ENCODE measurements around the gene PPM1A.
A peak's percentile ranks its signal among the peaks of the same experiment; 100 is the strongest.

The PPM1A gene

DNA sequence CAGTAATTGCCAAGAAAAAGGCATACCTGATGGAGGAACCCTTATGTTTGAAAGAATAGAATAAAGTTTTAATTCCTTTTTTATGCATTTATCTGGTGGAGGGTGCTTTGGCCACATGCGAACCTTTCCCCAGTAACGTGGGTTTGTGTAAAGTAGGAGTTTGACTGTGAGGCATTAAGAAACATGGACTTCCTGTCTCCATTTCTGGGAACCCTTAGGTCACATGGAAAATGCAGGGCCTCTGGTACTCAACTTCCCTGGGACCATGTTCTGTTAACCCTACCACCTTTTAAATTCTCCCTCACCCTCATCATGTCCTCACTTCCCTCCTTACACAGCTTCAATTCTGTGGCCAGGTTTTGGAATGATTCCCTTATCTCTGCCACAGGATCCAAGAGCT, 80.3 kb downstream of the PPM1A start:
- no peak overlapping the region for H3K9ac ChIP-seq (ENCODE audit: low read depth, low read length)
- no peaks in the 10 kb centered on the region for H3K36me3 ChIP-seq (ENCODE audit: insufficient read depth, low read depth, low read length)
- H3K4me3 ChIP-seq (ENCODE audit: low read length) = no peak overlapping the region
- H3K4me1 ChIP-seq (ENCODE audit: insufficient read depth, low read length) = peaks cover 11% of the 10 kb centered on the region; the same call in 1 of the 2 replicates
- no peaks in the 10 kb centered on the region for H3K9me3 ChIP-seq (ENCODE audit: insufficient read depth, low read depth, low read length)
- H3K27me3 ChIP-seq (ENCODE audit: insufficient read depth, low read length) = peaks cover 30% of the 10 kb centered on the region
- no peak overlapping the region for H3K27ac ChIP-seq (ENCODE audit: low read length)

DNA sequence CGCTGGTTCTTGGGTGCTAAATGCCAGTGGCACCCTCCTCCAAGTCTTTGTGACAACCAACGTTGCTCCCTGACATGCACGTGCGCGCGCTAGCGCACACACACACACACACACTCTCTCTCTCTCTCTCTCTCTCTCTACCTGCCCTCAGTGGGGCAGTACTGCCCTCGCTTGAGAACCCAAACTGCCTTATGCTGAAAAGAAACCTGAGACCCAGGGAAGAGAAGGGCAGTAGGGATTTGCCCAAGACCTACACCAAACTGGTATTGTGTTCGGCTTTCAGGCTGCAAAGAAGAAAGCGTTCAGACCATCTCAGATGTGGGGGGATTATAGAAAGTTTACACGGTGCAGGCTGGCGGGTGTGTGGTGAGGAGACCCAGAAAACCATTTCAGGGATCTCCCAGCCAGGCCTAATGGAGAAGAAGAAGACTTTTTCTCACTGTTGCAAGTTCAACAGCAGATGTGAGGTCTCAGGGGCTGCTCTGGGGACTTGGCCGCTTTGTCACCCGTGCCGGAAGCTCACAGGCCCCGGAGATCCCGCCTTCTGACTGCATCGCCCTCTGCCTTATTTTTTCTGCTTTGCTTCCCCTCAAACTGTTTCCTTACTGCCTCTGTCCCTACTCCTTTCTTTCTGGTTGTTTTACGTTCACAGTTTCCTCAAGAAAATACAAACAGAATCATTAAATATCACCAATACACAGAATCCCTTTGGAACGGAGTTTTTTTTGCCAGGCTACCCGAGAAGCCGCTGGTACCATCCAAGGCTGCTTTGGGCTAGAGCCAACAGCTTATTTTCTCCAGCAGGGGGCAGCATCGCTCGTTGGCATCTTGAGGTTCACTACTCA, 82.4 kb downstream of the PPM1A start:
- no peaks in the 10 kb centered on the region for H3K36me3 ChIP-seq (ENCODE audit: insufficient read depth, low read depth, low read length)
- no peak overlapping the region for H3K27ac ChIP-seq (ENCODE audit: low read length)
- H3K4me3 ChIP-seq (ENCODE audit: low read length) = peak overlapping the region; percentile 71
- peak overlapping the region; percentile 59; the same call in 1 of the 2 replicates for H3K9ac ChIP-seq (ENCODE audit: low read depth, low read length)
- peaks cover 11% of the 10 kb centered on the region; the same call in 1 of the 2 replicates for H3K4me1 ChIP-seq (ENCODE audit: insufficient read depth, low read length)
- peaks cover 22% of the 10 kb centered on the region for H3K27me3 ChIP-seq (ENCODE audit: insufficient read depth, low read length)
- H3K9me3 ChIP-seq (ENCODE audit: insufficient read depth, low read depth, low read length) = no peaks in the 10 kb centered on the region

DNA sequence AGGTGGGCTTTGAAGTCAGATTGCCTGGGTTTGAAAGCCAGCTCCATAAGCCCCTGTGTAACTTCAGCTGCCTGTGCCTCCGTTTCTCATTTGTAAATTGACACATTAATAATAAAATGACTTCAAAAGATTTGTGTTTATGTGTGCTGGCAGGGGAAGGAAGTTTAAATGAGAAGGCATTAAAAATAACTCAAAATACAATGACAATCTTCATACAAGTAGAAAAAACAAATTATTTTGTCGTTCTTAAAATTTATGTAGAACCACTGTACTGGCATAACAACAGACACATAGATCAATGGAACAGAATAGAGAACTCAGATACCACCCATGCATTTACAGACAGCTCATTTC, 83.0 kb downstream of the PPM1A start:
- H3K9ac ChIP-seq (ENCODE audit: low read depth, low read length) = peak overlapping the region; percentile 59; the same call in 1 of the 2 replicates
- H3K27me3 ChIP-seq (ENCODE audit: insufficient read depth, low read length) = peaks cover 16% of the 10 kb centered on the region
- H3K36me3 ChIP-seq (ENCODE audit: insufficient read depth, low read depth, low read length) = no peaks in the 10 kb centered on the region
- no peaks in the 10 kb centered on the region for H3K9me3 ChIP-seq (ENCODE audit: insufficient read depth, low read depth, low read length)
- H3K4me1 ChIP-seq (ENCODE audit: insufficient read depth, low read length) = peaks cover 11% of the 10 kb centered on the region; the same call in 1 of the 2 replicates
- H3K27ac ChIP-seq (ENCODE audit: low read length) = no peak overlapping the region
- H3K4me3 ChIP-seq (ENCODE audit: low read length) = no peak overlapping the region; the same call in 1 of the 2 replicates

DNA sequence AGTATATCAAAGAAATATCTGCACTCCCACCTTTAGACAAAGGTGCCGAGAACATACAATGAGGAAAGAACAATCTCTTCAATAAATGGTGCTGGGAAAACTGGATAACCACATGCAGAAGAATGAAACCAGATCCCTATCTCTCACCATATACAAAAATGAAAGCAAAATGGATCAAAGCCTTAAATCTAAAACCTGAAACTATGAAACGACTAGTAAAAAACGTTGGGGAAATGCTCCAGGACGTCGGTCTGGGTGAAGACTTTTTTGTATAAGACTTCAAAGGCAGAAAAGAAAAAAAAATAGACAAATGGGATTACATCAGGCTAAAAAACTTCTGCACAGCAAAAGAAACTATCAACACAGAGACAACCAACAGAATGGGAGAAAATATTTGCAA, 83.8 kb downstream of the PPM1A start:
- H3K4me1 ChIP-seq (ENCODE audit: insufficient read depth, low read length) = peaks cover 11% of the 10 kb centered on the region; the same call in 1 of the 2 replicates
- H3K27me3 ChIP-seq (ENCODE audit: insufficient read depth, low read length) = peaks cover 8% of the 10 kb centered on the region
- H3K27ac ChIP-seq (ENCODE audit: low read length) = no peak overlapping the region
- H3K9ac ChIP-seq (ENCODE audit: low read depth, low read length) = no peak overlapping the region
- H3K9me3 ChIP-seq (ENCODE audit: insufficient read depth, low read depth, low read length) = no peaks in the 10 kb centered on the region
- no peak overlapping the region for H3K4me3 ChIP-seq (ENCODE audit: low read length)
- no peaks in the 10 kb centered on the region for H3K36me3 ChIP-seq (ENCODE audit: insufficient read depth, low read depth, low read length)

DNA sequence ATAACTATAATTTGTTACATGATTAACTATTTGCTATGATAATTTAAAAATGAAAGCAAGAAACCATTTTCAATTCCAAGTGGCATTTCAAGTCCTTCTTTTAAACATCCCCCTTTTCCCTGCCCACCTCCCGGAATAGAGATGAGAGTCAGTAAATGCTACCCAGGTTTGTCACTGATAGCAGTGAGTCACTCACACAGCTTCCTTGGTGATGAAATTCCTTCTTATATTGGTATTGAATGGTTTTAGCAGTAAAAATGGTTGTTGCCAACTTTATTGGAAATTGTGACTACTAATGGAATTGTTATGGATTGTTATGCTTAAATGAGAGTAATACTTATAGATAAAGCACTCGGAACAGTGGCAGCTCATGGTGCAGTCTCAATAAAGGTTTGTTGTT, 90.5 kb downstream of the PPM1A start:
- no peaks in the 10 kb centered on the region for H3K27me3 ChIP-seq (ENCODE audit: insufficient read depth, low read length)
- no peaks in the 10 kb centered on the region for H3K4me1 ChIP-seq (ENCODE audit: insufficient read depth, low read length)
- no peak overlapping the region for H3K27ac ChIP-seq (ENCODE audit: low read length)
- no peaks in the 10 kb centered on the region for H3K9me3 ChIP-seq (ENCODE audit: insufficient read depth, low read depth, low read length)
- no peaks in the 10 kb centered on the region for H3K36me3 ChIP-seq (ENCODE audit: insufficient read depth, low read depth, low read length)
- H3K4me3 ChIP-seq (ENCODE audit: low read length) = no peak overlapping the region
- H3K9ac ChIP-seq (ENCODE audit: low read depth, low read length) = no peak overlapping the region

DNA sequence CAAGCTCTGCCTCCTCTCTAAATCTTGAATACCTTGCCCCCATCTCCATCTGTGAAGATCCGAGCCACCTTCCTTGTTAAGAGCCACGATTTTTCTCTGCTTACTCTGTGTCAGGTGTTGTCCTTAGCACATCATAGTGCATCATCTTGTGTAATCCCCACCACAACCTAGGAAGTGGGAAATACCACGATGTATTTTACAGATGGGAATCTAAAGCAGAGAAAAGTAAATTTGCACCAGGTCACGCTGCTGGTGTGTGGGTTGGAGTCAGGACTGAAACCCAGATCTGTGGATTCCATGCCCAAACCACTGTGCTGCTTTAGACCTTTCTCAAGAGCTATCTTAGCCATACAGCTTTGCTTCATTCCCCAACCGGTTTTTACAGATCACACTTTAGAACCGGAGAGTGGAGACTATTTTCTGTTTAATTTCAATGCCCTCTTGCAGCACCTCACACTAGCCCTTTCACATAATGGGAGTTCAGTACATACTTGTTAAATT, 94.6 kb downstream of the PPM1A start:
- Histone ChIP-seq H3K36me3 (ENCODE audit: insufficient read depth, low read depth, low read length) (no peaks in the 10 kb centered on the region), H3K4me1 (ENCODE audit: insufficient read depth, low read length) (peaks cover 7% of the 10 kb centered on the region; the same call in 1 of the 2 replicates), H3K9ac (ENCODE audit: low read depth, low read length) (no peak overlapping the region), H3K27ac (ENCODE audit: low read length) (no peak overlapping the region), H3K27me3 (ENCODE audit: insufficient read depth, low read length) (no peaks in the 10 kb centered on the region), H3K4me3 (ENCODE audit: low read length) (no peak overlapping the region), H3K9me3 (ENCODE audit: insufficient read depth, low read depth, low read length) (no peaks in the 10 kb centered on the region)

DNA sequence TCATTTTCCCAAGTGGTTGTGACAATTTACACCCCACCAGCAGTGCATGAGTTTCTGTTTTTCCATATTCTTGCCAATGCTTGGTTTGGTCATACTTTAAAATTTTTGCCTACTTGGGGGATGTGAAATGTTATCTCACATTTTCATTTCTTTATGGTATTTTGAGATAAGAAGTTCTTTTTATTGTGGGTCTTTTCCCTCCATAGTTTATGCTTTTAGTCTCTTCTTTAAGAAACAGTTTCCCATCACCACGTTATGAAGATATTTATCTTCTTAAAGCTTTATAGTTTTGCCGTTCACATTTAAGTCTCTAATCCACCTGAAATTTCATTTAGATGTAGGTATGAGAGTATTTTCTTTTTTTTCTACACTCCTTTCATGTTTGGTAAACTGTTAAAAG, 95.7 kb downstream of the PPM1A start:
- Histone ChIP-seq H3K36me3 (ENCODE audit: insufficient read depth, low read depth, low read length) (no peaks in the 10 kb centered on the region), H3K27me3 (ENCODE audit: insufficient read depth, low read length) (no peaks in the 10 kb centered on the region), H3K4me3 (ENCODE audit: low read length) (no peak overlapping the region), H3K9ac (ENCODE audit: low read depth, low read length) (no peak overlapping the region), H3K27ac (ENCODE audit: low read length) (no peak overlapping the region), H3K9me3 (ENCODE audit: insufficient read depth, low read depth, low read length) (no peaks in the 10 kb centered on the region), H3K4me1 (ENCODE audit: insufficient read depth, low read length) (peaks cover 7% of the 10 kb centered on the region; the same call in 1 of the 2 replicates)

DNA sequence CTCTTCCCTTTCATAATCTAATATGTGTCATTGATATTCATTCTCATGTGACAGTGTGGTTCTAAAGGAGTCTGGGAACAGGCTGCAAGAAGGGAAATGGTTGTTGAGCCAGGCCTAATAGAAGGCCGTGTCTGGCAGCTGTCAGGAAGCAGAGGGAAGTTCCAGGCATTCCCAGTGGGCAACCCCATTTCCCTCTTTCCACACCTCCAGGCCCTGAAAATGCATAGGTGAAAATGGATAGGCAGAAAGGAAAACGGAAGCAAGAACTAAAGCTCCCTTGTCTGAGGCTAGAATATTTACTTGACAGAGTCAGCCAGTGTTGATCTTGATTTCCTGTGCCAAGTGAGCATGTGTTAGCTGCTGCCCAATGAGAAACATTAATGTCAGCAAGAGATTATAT, 97.7 kb downstream of the PPM1A start:
- no peaks in the 10 kb centered on the region for H3K9me3 ChIP-seq (ENCODE audit: insufficient read depth, low read depth, low read length)
- H3K9ac ChIP-seq (ENCODE audit: low read depth, low read length) = no peak overlapping the region; the same call in 1 of the 2 replicates
- no peaks in the 10 kb centered on the region; the same call in 1 of the 2 replicates for H3K27me3 ChIP-seq (ENCODE audit: insufficient read depth, low read length)
- no peak overlapping the region for H3K4me3 ChIP-seq (ENCODE audit: low read length)
- H3K4me1 ChIP-seq (ENCODE audit: insufficient read depth, low read length) = peaks cover 15% of the 10 kb centered on the region; the same call in 1 of the 2 replicates
- no peak overlapping the region for H3K27ac ChIP-seq (ENCODE audit: low read length)
- no peaks in the 10 kb centered on the region for H3K36me3 ChIP-seq (ENCODE audit: insufficient read depth, low read depth, low read length)

DNA sequence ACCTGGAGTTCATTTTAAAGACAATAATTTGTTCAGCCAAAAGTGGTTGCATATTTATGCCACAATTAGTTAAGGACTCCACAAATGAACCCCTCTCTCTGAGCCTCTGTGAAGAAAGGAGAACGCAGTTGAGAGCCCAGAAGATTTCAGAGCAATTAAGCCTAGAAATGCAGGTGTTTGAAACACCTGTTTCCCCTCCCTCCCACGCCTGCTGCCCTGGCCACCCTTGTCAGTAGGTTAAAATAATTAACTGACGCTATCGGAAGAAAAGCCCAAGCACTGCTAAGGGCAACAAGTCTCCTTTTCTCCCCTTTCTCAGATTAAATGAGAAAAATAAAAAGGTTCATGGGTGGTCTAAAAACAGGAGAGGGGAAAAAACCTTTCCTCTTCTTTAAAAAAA, 99.2 kb downstream of the PPM1A start:
- Histone ChIP-seq H3K9me3 (ENCODE audit: insufficient read depth, low read depth, low read length) (no peaks in the 10 kb centered on the region), H3K4me3 (ENCODE audit: low read length) (no peak overlapping the region), H3K27me3 (ENCODE audit: insufficient read depth, low read length) (peaks cover under 1% of the 10 kb centered on the region; the same call in 1 of the 2 replicates), H3K27ac (ENCODE audit: low read length) (no peak overlapping the region), H3K9ac (ENCODE audit: low read depth, low read length) (peak overlapping the region; percentile 45; the same call in 1 of the 2 replicates), H3K36me3 (ENCODE audit: insufficient read depth, low read depth, low read length) (no peaks in the 10 kb centered on the region), H3K4me1 (ENCODE audit: insufficient read depth, low read length) (peaks cover 15% of the 10 kb centered on the region; the same call in 1 of the 2 replicates)

Measured in iPS-20b (cell line).